Mesodermal cell (in vitro differentiated cells): ENCODE results near the gene MARK3.

Experiments
- H3K27ac ChIP-seq: 2 replicates; pipeline ENCODE4 v1.7.0; 2013; ENCODE audit warnings: mild to moderate bottlenecking, low read depth, low read length, moderate library complexity; ENCODE audit not compliant: severe bottlenecking
- H3K36me3 ChIP-seq: 2 replicates; pipeline ENCODE4 v1.7.1; 2013; ENCODE audit warnings: mild to moderate bottlenecking, low read length, moderate library complexity; ENCODE audit not compliant: control insufficient read depth, insufficient read depth
- H3K4me1 ChIP-seq: one replicate; pipeline ENCODE4 v1.7.1; 2013; ENCODE audit warnings: mild to moderate bottlenecking, low read length; ENCODE audit not compliant: insufficient read depth, control insufficient read depth, poor library complexity, severe bottlenecking
- H3K4me3 ChIP-seq: 2 replicates; pipeline ENCODE4 v1.7.0; 2013; ENCODE audit warnings: low read length, control low read depth, mild to moderate bottlenecking; ENCODE audit not compliant: insufficient read depth, poor library complexity, severe bottlenecking; ENCODE audit errors: extremely low read depth
- H3K9me3 ChIP-seq: 2 replicates; pipeline ENCODE4 v1.7.1; 2013; ENCODE audit warnings: mild to moderate bottlenecking, low read length, moderate library complexity; ENCODE audit not compliant: control insufficient read depth
- WGBS, 2 experiments: methylation state at CpG; one replicate each; pipeline ENCODE4 v1.1.5; 2013; ENCODE audit warnings: missing lambda C conversion rate in 2 of 2; ENCODE audit not compliant: insufficient coverage in 2 of 2; 5-methylcytosine and 5-hydroxymethylcytosine counted together

The MARK3 gene

DNA sequence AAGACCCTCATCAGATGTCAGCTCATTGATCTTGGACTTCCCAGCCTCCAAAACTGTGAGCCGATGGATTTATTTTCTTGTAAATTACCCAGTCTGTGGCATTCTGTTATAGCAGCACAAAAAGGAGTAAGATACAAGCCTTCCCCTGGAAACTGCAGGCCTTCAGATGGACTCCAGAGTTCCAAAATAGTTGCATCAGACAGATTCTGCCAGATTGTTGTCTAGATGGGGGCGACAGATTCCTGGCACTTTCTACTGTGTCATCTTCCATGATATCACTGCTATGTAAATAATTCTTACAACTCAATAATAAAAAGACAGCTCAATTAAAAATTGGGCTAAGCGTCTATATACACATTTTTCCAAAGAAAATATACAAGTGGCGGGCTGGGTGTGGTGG is 17.2 kb upstream of the MARK3 start:
- Histone ChIP-seq H3K27ac (no peak overlapping the region), H3K36me3 (no peaks in the 10 kb centered on the region), H3K4me1 (peaks cover 8% of the 10 kb centered on the region), H3K4me3 (no peak overlapping the region), H3K9me3 (peaks cover 5% of the 10 kb centered on the region)
- 96 to 100% methylated on average over 1 to 4 of the region's 4 CpGs for WGBS, 2 experiments

DNA sequence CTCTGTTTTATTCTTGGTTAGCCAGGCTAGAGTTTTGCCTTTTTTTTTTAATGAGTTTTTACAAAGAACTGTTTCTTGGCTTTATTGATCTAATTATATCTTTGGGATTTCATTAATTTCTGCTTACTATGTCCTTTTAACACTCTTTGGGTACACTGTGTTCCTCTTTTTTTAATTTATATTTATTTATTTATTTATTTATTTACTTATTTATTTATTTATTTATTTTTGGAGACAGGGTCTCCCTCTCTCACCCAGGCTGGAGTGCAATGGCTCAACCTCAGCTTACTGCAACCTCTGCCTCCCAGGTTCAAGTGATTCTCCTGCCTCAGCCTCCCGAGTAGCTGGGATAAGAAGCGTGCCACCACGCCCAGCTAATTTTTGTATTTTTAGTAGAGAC is 15.1 kb upstream of the MARK3 start:
- 93 to 100% methylated on average over 2 to 3 of the region's 3 CpGs for WGBS, 2 experiments
- H3K36me3 ChIP-seq, result no peaks in the 10 kb centered on the region
- H3K4me1 ChIP-seq, result peaks cover 10% of the 10 kb centered on the region
- no peak overlapping the region for H3K27ac ChIP-seq
- no peaks in the 10 kb centered on the region for H3K9me3 ChIP-seq
- H3K4me3 ChIP-seq, result no peak overlapping the region

DNA sequence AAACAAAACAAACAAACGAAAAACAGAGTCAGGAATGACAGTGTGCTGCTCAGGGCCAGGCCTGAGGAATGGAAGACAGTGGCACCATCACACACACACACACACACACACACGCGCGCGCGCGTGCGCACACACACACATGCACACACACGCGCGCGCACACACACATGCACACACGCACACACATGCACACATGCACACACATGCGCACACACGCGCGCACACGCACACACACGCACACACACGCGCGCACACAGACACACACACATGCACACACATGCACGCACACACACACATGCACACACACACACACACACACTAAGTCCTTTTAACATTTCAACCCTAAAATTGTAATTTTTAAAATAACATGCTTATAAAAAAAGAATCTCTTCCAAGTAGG is 13.2 kb upstream of the MARK3 start:
- H3K4me3 ChIP-seq, result no peak overlapping the region
- no peaks in the 10 kb centered on the region for H3K36me3 ChIP-seq
- peaks cover 10% of the 10 kb centered on the region for H3K4me1 ChIP-seq
- H3K9me3 ChIP-seq, result no peaks in the 10 kb centered on the region
- WGBS, 2 experiments, result 60 to 86% methylated on average over 1 to 2 of the region's 23 CpGs
- peak overlapping the region; percentile 54 for H3K27ac ChIP-seq

DNA sequence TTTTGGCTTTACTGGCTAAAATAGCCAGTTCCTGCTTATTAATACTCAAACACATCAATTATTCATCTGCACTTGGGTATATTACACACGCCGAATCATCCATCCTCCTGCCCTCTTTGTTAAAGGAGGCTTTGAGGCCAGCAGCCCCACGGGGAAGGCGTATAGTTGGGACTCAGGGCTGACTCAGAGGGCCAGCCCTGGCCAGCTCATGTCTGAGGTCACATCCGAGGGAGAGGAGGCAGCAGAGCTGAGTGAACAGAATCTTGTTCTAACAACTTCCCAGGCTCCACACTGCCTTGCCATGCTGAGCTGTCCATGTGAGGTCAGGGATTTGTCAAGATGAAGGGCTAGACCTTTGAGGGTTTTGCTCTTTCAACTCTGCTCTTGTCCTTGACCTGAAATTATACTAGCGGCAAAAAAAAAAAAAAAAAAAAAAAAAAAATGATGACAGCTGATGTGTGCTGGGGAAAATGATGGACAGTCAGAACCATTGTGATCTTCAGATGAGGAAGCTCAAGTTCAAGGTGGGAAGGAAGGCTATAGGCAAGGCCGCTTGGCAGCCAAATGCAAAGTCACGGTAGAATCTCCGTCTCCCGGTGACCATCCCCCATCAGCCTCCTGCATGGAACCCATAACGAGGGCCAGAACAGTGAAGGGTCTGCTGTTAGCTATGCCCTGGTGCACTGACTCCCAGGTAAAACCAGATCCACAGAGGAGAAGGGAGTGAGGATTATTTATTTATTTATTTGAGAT is 12.5 kb upstream of the MARK3 start:
- WGBS, 2 experiments, result 75 to 100% methylated on average over 1 to 7 of the region's 11 CpGs
- no peaks in the 10 kb centered on the region for H3K36me3 ChIP-seq
- H3K4me1 ChIP-seq, result peaks cover 10% of the 10 kb centered on the region
- peak overlapping the region; percentile 54 for H3K27ac ChIP-seq
- H3K9me3 ChIP-seq, result no peaks in the 10 kb centered on the region
- no peak overlapping the region for H3K4me3 ChIP-seq

DNA sequence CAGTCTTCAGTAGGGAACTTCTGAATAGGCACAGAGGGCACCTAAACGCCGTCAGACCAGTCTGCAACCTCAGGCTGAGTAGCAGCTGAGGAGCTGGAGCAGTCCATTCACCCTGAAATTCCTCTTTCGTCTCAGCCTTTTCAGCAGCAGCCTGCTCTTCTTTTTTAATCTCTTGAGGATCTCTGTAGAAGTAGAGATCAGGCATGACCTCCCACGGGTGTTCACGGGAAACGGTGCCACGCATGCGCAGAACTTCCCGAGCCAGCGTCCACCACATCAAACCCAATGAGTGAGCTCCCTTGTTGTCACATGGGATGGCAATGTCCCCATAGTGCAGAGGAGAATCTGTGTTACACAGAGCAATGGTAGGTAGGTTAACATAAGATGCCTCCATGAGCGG is 11.1 kb upstream of the MARK3 start:
- no peaks in the 10 kb centered on the region for H3K36me3 ChIP-seq
- peaks cover 10% of the 10 kb centered on the region for H3K4me1 ChIP-seq
- H3K4me3 ChIP-seq, result no peak overlapping the region
- no peak overlapping the region for H3K27ac ChIP-seq
- H3K9me3 ChIP-seq, result no peaks in the 10 kb centered on the region
- WGBS, 2 experiments, result 96 to 100% methylated on average over 9 to 10 of the region's 11 CpGs

DNA sequence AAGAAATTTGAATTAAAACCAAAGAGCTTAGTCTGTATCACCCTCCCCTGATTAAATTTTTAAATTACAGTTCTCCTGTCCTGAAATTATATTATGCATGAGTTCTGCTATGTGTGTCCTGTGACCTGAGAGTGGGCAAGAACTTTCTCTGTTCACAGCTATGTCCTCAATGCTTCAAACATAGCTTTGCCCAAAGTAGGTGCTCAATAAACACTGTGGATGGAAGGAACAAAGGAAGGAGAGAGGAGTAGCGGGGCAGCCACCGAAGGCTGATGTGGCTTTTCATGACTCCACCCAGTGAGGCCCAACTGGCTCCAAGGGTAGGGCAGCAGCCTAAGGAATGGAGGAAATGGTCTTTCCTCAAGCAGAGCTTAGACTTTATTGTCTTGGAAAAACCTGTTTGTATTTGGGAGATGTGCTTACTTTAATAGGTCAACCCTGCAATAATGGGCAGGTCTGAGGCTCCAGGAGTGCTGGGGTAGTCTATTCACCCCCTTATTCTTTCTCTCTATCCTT is 7.6 kb upstream of the MARK3 start:
- 81 to 100% methylated on average over 2 of the region's 2 CpGs for WGBS, 2 experiments
- Histone ChIP-seq H3K4me1 (peaks cover 6% of the 10 kb centered on the region), H3K4me3 (no peak overlapping the region), H3K36me3 (no peaks in the 10 kb centered on the region), H3K27ac (no peak overlapping the region), H3K9me3 (no peaks in the 10 kb centered on the region)

DNA sequence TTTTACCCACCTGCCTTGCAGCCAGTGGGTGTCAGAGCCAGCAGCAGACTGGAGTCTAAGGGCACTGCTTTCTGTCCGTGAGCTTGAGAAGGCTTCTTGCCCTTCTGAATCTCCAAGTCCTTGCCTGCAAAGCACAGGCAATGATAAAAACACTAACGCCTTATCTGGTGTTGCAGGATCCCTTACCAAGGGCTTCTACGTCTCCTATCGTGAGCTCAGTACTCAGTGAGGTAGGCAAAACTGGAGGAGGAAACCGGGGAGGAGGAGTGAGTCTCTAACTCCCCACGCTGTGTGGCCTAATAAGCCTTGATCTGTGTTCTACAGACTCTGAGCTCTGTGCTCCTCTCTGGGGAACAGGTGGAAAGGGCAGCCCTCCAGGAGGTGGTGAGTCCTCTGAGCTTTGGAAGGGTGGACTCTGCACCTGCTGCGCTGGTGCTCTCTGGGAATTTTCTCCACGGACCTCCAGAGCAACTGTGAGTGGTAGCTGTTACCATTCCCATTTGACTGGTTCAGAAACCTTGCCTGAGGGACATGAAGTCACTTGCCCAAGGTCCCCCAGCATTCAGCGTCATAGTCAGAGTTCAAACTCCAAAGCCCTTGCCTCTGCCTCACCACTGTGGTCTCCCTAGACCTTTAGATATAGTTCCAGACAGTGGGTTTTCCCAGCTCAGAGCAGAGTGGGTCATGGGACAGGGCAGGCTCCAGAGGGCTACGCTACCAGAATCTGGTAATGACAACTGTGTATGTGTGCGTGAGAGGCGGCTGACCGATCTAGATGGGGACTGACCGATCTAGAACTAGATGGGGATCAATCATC is 7.0 kb upstream of the MARK3 start:
- no peaks in the 10 kb centered on the region for H3K9me3 ChIP-seq
- H3K4me1 ChIP-seq, result peaks cover 7% of the 10 kb centered on the region
- 87 to 90% methylated on average over 11 to 13 of the region's 14 CpGs for WGBS, 2 experiments
- no peaks in the 10 kb centered on the region for H3K36me3 ChIP-seq
- H3K4me3 ChIP-seq, result no peak overlapping the region
- no peak overlapping the region for H3K27ac ChIP-seq

DNA sequence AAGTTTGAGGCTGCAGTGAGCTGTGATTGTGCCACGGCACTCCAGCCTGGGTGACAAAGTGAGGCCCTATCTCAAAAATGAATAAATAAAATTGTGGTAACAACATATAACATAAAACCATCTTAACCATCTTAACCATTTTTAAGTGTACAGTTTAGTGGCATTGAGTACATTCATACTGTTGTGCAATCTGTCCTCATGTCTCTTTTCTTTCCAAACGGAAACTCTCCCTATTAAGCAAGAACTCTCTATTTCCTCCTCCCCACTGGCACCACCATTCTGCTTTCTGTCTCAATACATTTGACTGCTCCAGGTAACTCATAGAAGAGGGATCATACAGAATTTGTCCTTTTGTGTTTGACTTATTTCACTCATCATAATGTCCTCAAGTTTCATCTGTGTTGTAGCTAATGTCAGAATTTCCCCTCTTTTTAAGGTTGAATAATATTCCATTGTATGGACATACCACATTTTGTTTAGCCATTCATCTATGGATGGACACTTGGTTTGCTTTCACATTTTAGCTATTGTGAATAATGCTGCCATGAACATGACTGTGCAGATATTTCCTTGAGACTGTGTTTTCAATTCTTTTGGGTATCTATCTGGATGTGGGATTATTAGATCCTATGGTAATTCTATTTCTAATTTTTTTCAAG is 4.4 kb upstream of the MARK3 start:
- no peaks in the 10 kb centered on the region for H3K9me3 ChIP-seq
- peaks cover 7% of the 10 kb centered on the region for H3K4me1 ChIP-seq
- no peak overlapping the region for H3K27ac ChIP-seq
- no peaks in the 10 kb centered on the region for H3K36me3 ChIP-seq
- WGBS, 2 experiments, result 60% methylated on average over 1 of the region's 2 CpGs; no CpG with 5 or more reads in 1 of the 2 experiments
- no peak overlapping the region for H3K4me3 ChIP-seq

DNA sequence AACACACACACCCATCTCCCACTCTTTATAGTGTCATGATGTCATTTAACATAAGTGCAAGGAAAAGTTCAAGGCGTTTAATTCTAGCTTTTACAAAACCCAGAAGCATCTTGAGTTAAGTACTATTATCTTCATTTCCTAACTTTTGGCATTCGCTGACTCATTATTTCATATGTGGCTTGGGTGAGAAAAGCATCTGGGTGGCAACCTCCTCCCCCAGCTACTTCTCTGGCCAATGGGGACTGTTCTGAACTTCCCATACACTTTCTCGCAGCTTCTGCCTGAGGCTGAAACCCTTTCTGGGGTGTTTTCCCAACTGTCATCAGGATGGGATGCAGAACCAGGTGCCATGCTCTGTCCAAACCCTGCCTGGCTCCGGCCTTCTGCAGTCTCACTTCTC is 2.8 kb upstream of the MARK3 start:
- WGBS, 2 experiments, result 83 to 93% methylated on average over 1 to 2 of the region's 4 CpGs
- Histone ChIP-seq H3K27ac (no peak overlapping the region), H3K4me1 (peaks cover 7% of the 10 kb centered on the region), H3K9me3 (no peaks in the 10 kb centered on the region), H3K4me3 (no peak overlapping the region), H3K36me3 (no peaks in the 10 kb centered on the region)

DNA sequence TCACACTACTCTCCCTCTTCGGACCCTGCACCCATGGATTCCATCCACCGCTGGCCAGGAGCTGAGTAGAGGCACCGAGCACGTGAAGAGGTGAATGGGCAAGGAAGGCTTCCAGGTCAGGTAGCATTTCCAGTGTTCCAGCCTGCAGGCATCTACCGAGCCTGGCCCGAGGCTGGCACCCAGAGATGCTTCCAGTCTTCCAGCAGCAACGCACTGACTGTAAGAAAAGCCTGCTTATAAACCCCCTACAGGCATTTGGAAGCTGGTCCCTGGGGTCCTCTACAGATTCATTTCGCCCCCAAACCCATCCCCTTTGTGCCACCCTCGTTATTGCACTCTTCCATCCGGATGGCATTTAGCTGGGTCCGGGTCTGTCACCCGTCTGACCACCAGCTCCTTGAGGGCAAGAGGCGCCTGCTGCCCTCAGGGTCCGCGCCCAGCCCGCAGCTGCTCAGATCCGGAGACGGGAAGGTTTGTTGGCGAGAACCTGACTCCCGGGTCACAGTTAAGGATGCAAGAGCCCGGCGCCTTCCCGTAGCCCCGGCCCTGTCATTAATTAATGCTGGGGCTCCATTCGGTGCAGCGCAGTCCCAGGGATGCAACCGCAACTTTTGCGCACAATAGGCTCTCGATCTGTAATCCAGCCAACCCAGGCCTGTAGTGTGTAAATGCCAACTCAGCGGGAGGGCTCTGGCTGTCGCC is 614 bp upstream of the MARK3 start:
- Histone ChIP-seq H3K36me3 (peaks cover 7% of the 10 kb centered on the region), H3K4me1 (peaks cover 7% of the 10 kb centered on the region), H3K4me3 (peak overlapping the region; percentile 70), H3K9me3 (no peaks in the 10 kb centered on the region), H3K27ac (peak overlapping the region; percentile 66)
- WGBS, 2 experiments, result 14 to 15% methylated on average over 26 to 29 of the region's 31 CpGs
